Gastrocnemius medialis (tissue), 4 donors: Measurements from ENCODE around the gene PRELP. TPM values are rescaled to one million over a fixed set of nuclear protein-coding genes. Genes with fewer than 3 reads are reported as not detected.
A peak's percentile ranks its signal among the peaks of the same experiment; 100 is the strongest.

Experiments used
- ATAC-seq, 2 donors: fragments of 150-250 bp; one replicate each; pipeline ENCODE4 v1.9.1; 2016
- DNase-seq, 2 donors: peaks; one replicate each; pipeline ENCODE4 v3.0.0-alpha.2; 2019
- H3K27ac ChIP-seq, 4 donors: fragments of 200-600 bp; sonication (generic); 1 replicate in 1 of 4; 2 replicates in 3 of 4; pipeline ENCODE4 v1.5.1; 2016 to 2018; ENCODE audit warnings: mild to moderate bottlenecking in 2 of 4, moderate library complexity in 1 of 4
- H3K27me3 ChIP-seq, 3 donors: fragments of 200-600 bp; sonication (generic) in 2 of 3; 1 replicate in 1 of 3; 2 replicates in 2 of 3; pipeline versions ENCODE4 v1.5.1 to v1.6.0; 2016 to 2019; ENCODE audit warnings: mild to moderate bottlenecking in 1 of 3, moderate library complexity in 1 of 3
- H3K36me3 ChIP-seq, 2 donors: fragments of 200-600 bp; sonication (generic) in 1 of 2; one replicate each; pipeline ENCODE4 v1.5.1; 2017 to 2018
- H3K4me1 ChIP-seq, 2 donors: fragments of 200-600 bp; sonication (generic) in 1 of 2; one replicate each; pipeline ENCODE4 v1.5.1; 2016 to 2017; ENCODE audit warnings: mild to moderate bottlenecking in 2 of 2
- H3K4me3 ChIP-seq, 4 donors: fragments of 200-600 bp; sonication (generic) in 3 of 4; 1 replicate in 1 of 4; 2 replicates in 3 of 4; pipeline ENCODE4 v1.5.1; 2016 to 2019; ENCODE audit warnings: mild to moderate bottlenecking in 2 of 4
- H3K9me3 ChIP-seq, 3 donors: fragments of 200-600 bp; sonication (generic) in 2 of 3; 1 replicate in 1 of 3; 2 replicates in 2 of 3; pipeline ENCODE4 v1.5.1; 2016 to 2019
- POLR2A ChIP-seq, 2 donors: fragments of 450-650 bp; IDR thresholded peaks; one replicate each; pipeline ENCODE4 v1.6.1; 2017; ENCODE audit warnings: antibody characterized with exemption in 2 of 2, mild to moderate bottlenecking in 2 of 2, moderate library complexity in 2 of 2
- in situ Hi-C, 4 donors: fragments of 200-750 bp; cut with MboI; loops; one replicate each; pipeline versions ENCODE4 v1.15.0 to v1.8.0; 2017; ENCODE audit warnings: low sequenced_read_pairs in 4 of 4
- intact Hi-C: fragments of 100-400 bp; cut with DNase I; formaldehyde crosslinking; loops from one replicate; pipeline ENCODE4 v1.15.1; 2023; ENCODE audit warnings: low total_unique reads
- total RNA-seq, 4 donors: library from RNA; depleted of rRNA; stranded (reverse); fragments of >200 nt; gene quantifications; one replicate each; pipeline versions ENCODE4 v1.1.0 to v1.2.3, GENCODE V29; 2016
- TF ChIP-seq, protein P1 (sequence below), 5 experiments: fragments of 450-650 bp in 3 of 5; fragments of 200-600 bp in 2 of 5; sonication (generic) in 2 of 5; IDR thresholded peaks in 4 of 5; conservative IDR thresholded peaks in 1 of 5; 1 replicate in 4 of 5; 2 replicates in 1 of 5; pipeline ENCODE4 v1.5.1; 2016 to 2019; ENCODE audit warnings: antibody characterized with exemption in 5 of 5, mild to moderate bottlenecking in 3 of 5, moderate library complexity in 3 of 5

Gene PRELP
- total RNA-seq, 4 donors from 2014 or later, result 12.2 to 32.6 (median 16.9) TPM

DNA sequence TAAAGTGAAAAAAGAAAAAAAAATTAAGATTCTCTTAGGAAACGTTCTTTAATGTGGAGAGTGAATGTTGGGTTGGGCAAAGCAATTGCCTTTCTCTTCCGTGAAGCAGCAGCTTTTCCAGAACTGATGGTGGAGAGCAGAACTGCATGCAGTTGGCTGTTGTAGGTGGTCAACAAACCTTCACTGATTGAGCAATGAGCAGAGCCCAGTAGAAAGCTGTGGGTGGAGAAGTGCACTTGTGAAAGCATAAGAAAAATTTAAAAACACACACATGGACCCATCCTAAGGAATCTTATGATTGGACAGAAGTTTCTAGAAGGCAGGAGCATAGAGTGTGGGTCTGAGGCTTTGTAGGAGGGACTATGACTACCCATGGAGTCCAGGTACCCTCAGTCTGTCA is 4.5 kb downstream of the PRELP start:
- no peak for DNase-seq
- Histone ChIP-seq H3K4me1 (peaks cover 0 to 9% of the 10 kb centered on the region in 2 donors), H3K4me3 (peak overlapping the region; percentile 8 to 51 (median 36)), H3K27ac (peak overlapping the region; percentile 61 to 71 (median 68)), H3K36me3 (no peaks in the 10 kb centered on the region), H3K9me3 (no peaks in the 10 kb centered on the region), H3K27me3 (no peaks in the 10 kb centered on the region)
- intact Hi-C loops (no loop called here), in situ Hi-C loops (loop anchor here in 2 of 4 donors (10.0 kb wide), 2 partner anchors 135 to 205 kb away; no protein-coding TSS in a partner anchor)
- ATAC-seq, result peak; percentile 53 to 62
- TF ChIP-seq, protein P1, sequence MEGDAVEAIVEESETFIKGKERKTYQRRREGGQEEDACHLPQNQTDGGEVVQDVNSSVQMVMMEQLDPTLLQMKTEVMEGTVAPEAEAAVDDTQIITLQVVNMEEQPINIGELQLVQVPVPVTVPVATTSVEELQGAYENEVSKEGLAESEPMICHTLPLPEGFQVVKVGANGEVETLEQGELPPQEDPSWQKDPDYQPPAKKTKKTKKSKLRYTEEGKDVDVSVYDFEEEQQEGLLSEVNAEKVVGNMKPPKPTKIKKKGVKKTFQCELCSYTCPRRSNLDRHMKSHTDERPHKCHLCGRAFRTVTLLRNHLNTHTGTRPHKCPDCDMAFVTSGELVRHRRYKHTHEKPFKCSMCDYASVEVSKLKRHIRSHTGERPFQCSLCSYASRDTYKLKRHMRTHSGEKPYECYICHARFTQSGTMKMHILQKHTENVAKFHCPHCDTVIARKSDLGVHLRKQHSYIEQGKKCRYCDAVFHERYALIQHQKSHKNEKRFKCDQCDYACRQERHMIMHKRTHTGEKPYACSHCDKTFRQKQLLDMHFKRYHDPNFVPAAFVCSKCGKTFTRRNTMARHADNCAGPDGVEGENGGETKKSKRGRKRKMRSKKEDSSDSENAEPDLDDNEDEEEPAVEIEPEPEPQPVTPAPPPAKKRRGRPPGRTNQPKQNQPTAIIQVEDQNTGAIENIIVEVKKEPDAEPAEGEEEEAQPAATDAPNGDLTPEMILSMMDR (IDR thresholded peaks at IDR 0.05 in 4 of 5, conservative IDR thresholded peaks at IDR 0.05 in 1 of 5), result no peak
- no peak for TF ChIP-seq POLR2A (IDR thresholded peaks at IDR 0.05)

DNA sequence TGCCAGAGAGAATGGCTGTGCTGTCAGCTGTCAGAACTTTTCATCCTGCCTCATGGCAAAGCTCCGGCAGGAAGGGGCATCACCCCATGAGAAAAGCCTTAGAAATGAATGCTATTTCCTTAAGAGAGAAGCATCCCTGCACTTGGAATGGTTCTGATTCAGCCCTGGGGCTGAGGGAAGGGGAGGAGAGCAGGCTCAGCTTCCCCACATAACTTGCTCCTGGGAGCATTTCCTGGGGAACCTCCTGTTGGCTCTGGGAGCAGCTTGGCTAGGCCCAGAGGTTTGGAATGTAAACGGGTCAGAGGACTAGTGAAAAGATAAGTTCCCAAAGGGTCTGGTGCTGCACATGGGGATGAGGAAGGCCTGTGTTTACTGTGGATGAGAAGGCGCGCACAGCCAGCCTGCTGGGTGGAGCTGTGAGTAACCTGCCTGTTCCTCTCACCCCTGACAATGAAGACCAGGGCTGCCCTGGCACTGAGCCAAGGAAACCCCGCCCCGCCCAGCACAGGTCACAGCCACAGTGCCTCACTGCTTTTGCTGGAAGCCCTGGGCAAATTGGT is 5.0 kb downstream of the PRELP start:
- no peak for TF ChIP-seq POLR2A (IDR thresholded peaks at IDR 0.05)
- TF ChIP-seq, protein P1 (IDR thresholded peaks at IDR 0.05 in 4 of 5, conservative IDR thresholded peaks at IDR 0.05 in 1 of 5), result no peak
- Histone ChIP-seq H3K27me3 (no peaks in the 10 kb centered on the region), H3K4me3 (peak overlapping the region; percentile 8 to 48 (median 28)), H3K27ac (peak overlapping the region; percentile 61 to 71 (median 68)), H3K36me3 (no peaks in the 10 kb centered on the region), H3K4me1 (peaks cover 0 to 9% of the 10 kb centered on the region in 2 donors), H3K9me3 (no peaks in the 10 kb centered on the region)
- ATAC-seq (peak; percentile 17 to 45), DNase-seq (peak in 1 of 2 donors; percentile 43)
- in situ Hi-C loops (loop anchor here in 2 of 4 donors (10.0 kb wide), 2 partner anchors 136 to 206 kb away; no protein-coding TSS in a partner anchor), intact Hi-C loops (no loop called here)

DNA sequence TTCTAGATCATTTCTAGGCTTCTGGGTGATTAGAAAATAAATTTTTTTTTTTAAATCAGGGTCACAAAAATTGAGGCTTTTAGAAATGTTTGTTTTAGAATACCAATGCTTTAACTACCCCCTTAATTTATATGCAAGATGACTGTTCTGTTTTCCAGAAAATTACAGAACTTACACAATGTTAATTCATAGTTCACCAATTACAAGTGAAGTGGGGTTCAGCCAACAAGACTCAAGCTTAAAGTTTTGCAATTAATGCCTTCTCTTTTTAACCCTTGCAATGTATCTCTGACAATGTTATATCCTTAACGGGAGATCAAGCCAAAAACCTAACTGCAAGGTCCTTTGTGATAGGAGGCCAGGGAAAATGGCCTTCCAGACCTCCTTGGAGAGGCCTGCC is 5.6 kb downstream of the PRELP start:
- TF ChIP-seq POLR2A (IDR thresholded peaks at IDR 0.05), result no peak
- TF ChIP-seq, protein P1 (IDR thresholded peaks at IDR 0.05 in 4 of 5, conservative IDR thresholded peaks at IDR 0.05 in 1 of 5), result no peak
- Histone ChIP-seq H3K4me3 (peak overlapping the region in 1 of 4 donors; percentile 32), H3K27me3 (no peaks in the 10 kb centered on the region), H3K4me1 (peaks cover 0 to 9% of the 10 kb centered on the region in 2 donors), H3K36me3 (no peaks in the 10 kb centered on the region), H3K27ac (peak overlapping the region; percentile 61 to 71 (median 68)), H3K9me3 (no peaks in the 10 kb centered on the region)
- ATAC-seq (no peak), DNase-seq (no peak)
- intact Hi-C loops, result no loop called here
- in situ Hi-C loops, result loop anchor here in 2 of 4 donors (10.0 kb wide), 2 partner anchors 136 to 206 kb away; no protein-coding TSS in a partner anchor

GRCh38 chr1:203486618-203487370 is 11.2 kb downstream of the PRELP start:
- H3K27me3 ChIP-seq, result no peaks in the 10 kb centered on the region
- H3K4me3 ChIP-seq, result peak overlapping the region; percentile 33 to 87 (median 56)
- in situ Hi-C loops (loop anchor here (5.0 to 10.0 kb wide), 5 partner anchors 142 to 214 kb away; no protein-coding TSS in a partner anchor), intact Hi-C loops (loop anchor here (1.0 to 5.0 kb wide), 4 partner anchors 44 to 219 kb away; no protein-coding TSS in a partner anchor)
- no peaks in the 10 kb centered on the region for H3K9me3 ChIP-seq
- H3K4me1 ChIP-seq, result no peaks in the 10 kb centered on the region
- no peaks in the 10 kb centered on the region for H3K36me3 ChIP-seq
- ATAC-seq (peak; percentile 26 to 32), DNase-seq (no peak)
- no peak for TF ChIP-seq POLR2A (IDR thresholded peaks at IDR 0.05)
- TF ChIP-seq, protein P1 (IDR thresholded peaks at IDR 0.05 in 4 of 5, conservative IDR thresholded peaks at IDR 0.05 in 1 of 5), result no peak
- H3K27ac ChIP-seq, result peak overlapping the region; percentile 60 to 75 (median 70)
